D341Med (cell line): Measurements from ENCODE around the gene SPN.
"Not testable (repeated sequence)": the region's sequence is repeated elsewhere in the genome, so short reads cannot be mapped to it uniquely, and the experiment has no call there.

ENCODE experiments used
- DNase-seq: peaks from one replicate; pipeline ENCODE4 v3.0.0; 2012; ENCODE audit warnings: low spot score

SPN gene

GRCh38 chr16:29676989-29677785, 14.1 kb downstream of the SPN start:
- no peak for DNase-seq

GRCh38 chr16:29678691-29679267, 15.7 kb downstream of the SPN start, which contains the start of gene QPRT:
TSS of gene QPRT (plus strand) at chr16:29679180. CDS start at chr16:29679198, 18 bp downstream.
- peak; percentile 85 for DNase-seq

GRCh38 chr16:29680180-29680598, 17.1 kb downstream of the SPN start:
- no peak for DNase-seq

GRCh38 chr16:29683543-29684090, 20.6 kb downstream of the SPN start:
- DNase-seq, result no peak

GRCh38 chr16:29684679-29685078, 21.6 kb downstream of the SPN start:
- DNase-seq, result no peak

- DNase-seq, result no peak
Measured at GRCh38 chr16:29686740-29687332, 23.8 kb downstream of the SPN start.

GRCh38 chr16:29687755-29688154, 24.7 kb downstream of the SPN start:
- DNase-seq, result no peak

- DNase-seq, result no peak
Measured at GRCh38 chr16:29688172-29688571, 25.1 kb downstream of the SPN start.

- DNase-seq, result not testable (repeated sequence)
Measured at GRCh38 chr16:29689490-29690351, 26.7 kb downstream of the SPN start.

- not testable (repeated sequence) for DNase-seq
Measured at GRCh38 chr16:29692606-29693005, 29.6 kb downstream of the SPN start.

- DNase-seq, result peak; percentile 27
Measured at GRCh38 chr16:29694384-29695195, 31.5 kb downstream of the SPN start.

- DNase-seq, result not testable (repeated sequence)
Measured at GRCh38 chr16:29695675-29696074, 32.6 kb downstream of the SPN start.

- no peak for DNase-seq
Measured at GRCh38 chr16:29696881-29697331, 33.9 kb downstream of the SPN start.

- no peak for DNase-seq
Measured at GRCh38 chr16:29697391-29697790, 34.3 kb downstream of the SPN start.

- no peak for DNase-seq
Measured at GRCh38 chr16:29698042-29698441, 35.0 kb downstream of the SPN start.

- DNase-seq, result no peak
Measured at GRCh38 chr16:29698484-29699323, 35.7 kb downstream of the SPN start.

- DNase-seq, result no peak
Measured at GRCh38 chr16:29699324-29700219, 36.5 kb downstream of the SPN start.

GRCh38 chr16:29700253-29700987, 37.4 kb downstream of the SPN start:
- DNase-seq, result peak; percentile 86
